Middle frontal gyrus (tissue), 1 donor: ENCODE data around the gene PRSS12.

Source experiments
- DNase-seq: peaks from one replicate; pipeline ENCODE4 v3.0.0-alpha.2; 2015; ENCODE audit warnings: low spot score; ENCODE audit errors: extremely low spot score

The PRSS12 gene

DNA sequence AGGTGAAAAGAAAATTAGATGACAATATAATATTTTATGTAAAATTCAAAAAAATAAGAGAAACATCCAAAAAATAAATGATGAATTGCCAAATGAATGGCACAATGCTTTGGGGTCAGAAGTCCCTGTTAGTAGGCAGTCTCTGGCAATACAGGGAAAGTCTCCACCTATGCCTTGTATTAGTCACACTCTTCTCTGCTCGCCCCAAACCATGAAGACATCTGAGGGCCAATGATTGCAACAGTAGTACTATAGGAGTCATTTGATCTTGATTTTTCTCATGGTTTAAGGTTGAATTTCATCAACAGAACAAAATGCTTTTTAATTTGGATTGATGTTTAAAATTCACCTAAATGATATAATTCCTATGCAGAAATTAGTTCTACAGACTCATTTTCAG, 3.9 kb upstream of the PRSS12 start:
- no peak for DNase-seq

DNA sequence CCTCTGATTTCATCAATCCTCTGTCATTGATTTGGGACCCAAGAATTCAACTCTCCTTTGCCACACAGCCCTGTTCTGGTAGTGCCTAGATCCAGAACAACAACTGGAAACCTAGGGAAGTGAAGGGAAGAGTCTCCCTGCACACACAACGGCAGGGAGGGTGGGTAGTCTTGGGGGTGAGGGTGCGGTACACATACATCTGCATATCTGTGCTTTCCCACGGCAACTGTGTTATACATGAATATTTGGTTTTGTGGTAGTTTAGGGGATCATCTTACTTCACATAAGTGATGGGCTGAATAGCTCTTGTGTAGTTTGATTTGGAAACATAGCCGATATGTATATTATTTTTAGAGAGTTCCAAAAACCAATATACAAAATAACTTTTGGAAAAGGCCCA, 3.3 kb upstream of the PRSS12 start:
- no peak for DNase-seq

DNA sequence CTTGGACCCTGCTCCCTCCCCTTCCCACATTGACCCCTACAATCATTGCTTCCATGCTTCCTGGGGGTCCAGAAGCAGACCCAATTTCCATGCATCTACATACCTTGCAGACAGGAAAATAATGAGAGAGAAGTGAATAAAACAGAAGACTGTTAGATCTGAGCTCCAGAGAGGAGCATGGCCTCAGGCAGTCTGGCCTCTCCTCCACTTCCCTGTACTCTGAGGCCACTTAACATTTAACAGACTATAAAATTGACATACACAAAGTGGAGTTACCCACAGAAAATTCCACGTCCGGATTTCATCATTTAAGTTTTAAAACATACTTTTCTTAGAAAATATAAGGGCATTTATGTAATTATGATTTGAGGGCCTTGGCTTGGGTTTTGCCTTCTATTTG, 2.1 kb upstream of the PRSS12 start:
- no peak for DNase-seq

GRCh38 chr4:118353534-118354030, 779 bp upstream of the PRSS12 start:
- no peak for DNase-seq

- no peak for DNase-seq
These were observed 664 bp downstream of the PRSS12 start for GRCh38 chr4:118351851-118352827.

GRCh38 chr4:118350961-118351360, 1.8 kb downstream of the PRSS12 start:
- no peak for DNase-seq

DNA sequence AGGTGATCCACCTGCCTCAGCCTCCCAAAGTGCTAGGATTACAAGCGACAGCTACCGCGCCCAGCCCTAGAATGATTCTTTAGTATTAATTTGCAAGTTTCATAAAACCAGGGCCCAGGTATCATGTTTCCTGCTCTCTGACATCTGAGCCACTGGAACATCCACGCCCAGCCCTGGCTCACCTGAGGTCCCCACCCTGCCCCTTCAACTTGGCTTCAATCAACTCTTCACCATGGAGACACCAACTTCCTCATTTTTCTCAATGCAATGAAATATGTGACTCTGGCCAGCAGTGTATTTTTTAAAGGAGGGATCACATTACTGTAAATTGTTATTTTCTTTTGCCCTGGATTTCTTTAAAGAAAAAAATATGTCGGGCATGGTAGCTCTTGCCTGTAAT, 3.9 kb downstream of the PRSS12 start:
- DNase-seq: no peak

DNA sequence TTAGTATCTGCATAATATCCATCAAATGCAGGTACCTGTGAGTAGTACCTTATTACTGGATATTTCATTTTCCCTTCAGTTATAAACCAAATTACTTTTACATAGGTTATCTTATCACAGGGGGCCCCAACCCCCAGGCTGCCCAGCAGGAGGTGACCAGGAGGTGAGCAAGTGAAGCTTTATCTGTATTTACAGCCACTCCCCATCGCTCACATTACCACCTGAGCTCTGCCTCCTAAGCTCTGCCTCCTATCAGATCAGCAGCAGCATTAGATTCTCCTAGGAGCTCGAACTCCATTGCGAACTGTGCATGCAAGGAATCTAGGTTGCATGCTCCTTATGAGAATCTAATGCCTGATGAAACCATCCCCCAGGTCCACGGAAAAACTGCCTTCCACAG, 6.3 kb downstream of the PRSS12 start:
- no peak for DNase-seq

DNA sequence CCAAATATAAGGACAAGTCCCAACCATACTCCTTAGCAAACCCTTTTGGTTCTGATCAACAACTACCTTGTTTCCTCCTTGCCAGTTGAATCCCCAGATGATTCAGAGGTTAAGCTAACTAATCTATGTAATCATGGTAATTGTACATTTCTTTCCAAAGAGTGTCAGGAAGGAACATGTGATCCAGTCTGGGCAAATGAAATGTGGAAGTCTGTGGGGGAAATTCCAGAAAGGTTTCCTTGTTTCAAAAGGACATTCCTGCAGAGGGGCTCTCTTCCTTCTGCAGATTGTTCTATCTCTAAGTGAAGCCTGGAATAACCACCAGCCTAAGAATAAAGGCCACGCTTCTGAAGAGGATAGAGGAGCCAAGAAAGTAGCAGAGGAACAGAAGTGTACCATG, 7.0 kb downstream of the PRSS12 start:
- no peak for DNase-seq

DNA sequence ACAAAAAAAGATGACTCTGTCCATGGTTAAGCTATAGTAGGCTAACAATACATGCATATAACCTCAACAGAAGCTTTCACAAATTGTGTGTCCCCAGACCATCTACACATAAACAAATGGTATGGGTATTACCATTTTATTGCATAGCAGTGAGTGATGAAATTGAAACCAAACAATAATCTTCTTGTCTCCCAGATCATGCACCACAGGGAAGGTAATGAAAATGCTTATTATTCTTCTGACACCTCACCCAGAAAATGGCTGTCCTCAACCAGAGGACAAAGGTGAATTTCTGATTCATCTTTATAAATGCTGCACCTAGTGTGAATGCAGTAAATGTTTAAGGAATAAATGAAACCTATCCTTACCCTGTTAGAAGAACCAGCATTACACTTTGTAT, 8.0 kb downstream of the PRSS12 start:
- DNase-seq: no peak

DNA sequence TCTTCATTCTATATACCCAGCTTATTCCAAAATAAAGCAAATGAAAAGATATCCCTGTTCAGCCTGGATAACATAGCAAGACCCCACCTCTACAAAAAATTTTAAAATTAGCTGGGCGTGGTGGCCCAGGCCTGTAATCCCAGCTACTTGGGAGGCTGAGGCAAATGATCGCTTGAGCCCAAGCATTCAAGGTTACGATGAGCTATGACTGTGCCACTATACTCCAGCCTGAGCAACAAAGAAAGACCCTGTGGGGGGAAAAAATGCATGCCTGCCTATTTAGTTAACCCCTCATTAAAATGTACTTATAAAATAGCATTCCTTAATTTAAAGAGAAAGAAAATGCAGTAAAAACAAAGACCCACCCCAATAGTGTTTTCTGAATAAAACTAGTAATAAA, 9.3 kb downstream of the PRSS12 start:
- no peak for DNase-seq

- no peak for DNase-seq
These were observed 12.7 kb downstream of the PRSS12 start for GRCh38 chr4:118340109-118340508.

DNA sequence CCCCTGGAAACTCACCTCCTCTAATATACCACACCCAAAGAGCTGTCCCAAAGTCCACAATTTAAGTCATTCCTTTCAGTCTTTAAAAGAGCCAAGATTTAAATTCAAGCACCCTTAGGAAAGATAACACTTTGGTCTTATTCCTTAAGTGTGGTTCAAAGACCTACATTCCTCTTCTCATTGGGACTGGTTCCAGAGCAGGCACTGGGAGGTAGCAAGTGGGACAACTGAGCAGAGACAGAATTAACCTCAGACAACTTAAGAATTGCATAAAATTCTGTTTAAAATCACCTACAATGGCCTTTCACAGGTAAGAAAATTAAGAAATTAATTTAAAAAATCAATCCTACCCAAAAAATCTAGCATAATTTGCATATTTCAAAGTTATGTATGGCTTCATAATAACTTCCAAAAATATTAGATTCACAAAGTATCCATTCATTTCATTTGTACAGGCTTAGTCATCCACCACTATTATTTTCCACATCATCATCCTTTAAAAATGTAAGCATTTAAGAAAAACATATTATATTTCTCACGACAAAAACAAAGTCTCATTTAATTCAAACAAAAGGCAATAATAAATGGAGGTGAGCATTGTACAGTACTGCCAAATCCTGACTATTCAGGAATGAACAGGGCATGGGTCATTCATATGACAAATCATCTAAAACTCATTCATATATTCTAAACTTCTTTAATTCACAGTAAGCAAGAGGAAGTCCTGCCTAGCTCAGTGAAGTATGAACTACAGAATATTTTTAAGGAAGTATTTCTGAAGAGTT, 13.6 kb downstream of the PRSS12 start:
- no peak for DNase-seq

- no peak for DNase-seq
These were observed 14.3 kb downstream of the PRSS12 start for GRCh38 chr4:118338518-118338917.

DNA sequence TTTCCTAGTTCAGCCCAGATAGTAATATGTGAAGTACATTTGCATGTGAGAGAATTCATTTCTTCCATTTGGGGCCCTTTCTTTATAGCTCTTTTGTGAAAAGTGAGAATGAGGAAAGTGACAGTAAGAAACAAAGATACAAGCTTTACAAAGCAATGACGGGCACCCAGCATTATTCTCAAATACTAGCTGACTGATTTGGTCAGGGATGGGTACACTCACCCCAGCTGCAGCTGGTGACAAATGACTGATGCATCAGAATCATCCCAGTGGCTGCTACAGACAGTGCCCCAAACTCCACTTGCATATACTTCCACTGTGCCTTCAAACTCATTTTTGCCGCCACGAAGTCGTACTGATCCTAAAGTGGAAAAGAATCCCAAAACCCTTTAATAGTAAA, 14.8 kb downstream of the PRSS12 start:
- no peak for DNase-seq

DNA sequence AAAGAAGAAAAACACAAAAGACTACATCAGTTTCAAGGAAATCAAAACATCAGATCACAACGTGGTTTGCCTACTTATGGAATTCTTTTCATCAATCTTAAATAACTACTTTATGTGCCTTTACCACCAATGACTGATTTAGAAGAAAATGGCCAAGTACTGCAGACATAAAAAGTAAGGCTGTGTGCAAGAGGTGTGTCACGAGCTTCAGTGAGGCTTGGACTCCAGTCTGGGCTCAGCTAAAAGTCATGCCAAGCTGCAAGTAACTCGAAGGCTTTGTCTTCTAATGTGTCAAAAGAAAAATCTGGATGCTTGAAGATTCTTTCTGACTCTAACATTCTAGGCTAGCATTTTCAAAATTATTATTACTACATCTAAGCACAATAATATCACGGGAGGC, 17.0 kb downstream of the PRSS12 start:
- no peak for DNase-seq

DNA sequence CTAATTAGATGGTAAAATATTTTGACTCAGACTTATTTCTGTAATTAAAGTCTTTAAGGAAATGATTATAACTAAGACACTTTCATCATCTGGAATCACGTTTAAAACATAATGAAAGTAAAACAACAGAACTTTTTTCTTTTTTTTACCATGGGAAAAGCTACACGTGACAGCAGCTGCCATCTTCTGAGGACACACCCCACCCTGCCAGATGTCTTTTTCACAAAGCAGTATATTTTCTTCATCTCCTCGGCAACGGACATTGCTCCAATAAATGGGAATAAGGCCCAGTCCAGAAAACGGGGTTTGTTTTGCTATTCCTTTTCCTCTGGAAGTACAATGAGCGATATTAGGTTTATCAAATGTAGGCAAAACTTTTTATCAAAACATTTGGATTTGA, 17.5 kb downstream of the PRSS12 start:
- DNase-seq: no peak

DNA sequence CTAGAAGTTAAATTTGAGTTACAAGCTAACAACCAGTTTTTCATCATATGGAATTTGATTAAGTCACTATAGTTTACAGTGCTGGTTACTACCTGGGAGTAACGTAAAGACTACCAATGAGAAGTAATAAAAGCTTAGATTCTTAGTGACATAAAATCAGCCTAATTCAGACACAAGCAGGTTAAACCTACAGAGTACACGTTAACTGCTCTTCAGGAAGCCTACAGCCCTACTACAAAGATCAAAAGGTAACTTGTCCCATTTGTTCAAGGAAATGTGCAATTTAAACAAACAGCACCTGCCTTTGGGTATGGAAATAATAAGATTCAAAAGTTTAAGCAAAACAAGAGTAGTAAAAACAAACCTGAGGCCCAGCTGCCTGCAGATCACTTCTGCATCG, 21.5 kb downstream of the PRSS12 start:
- DNase-seq: no peak

DNA sequence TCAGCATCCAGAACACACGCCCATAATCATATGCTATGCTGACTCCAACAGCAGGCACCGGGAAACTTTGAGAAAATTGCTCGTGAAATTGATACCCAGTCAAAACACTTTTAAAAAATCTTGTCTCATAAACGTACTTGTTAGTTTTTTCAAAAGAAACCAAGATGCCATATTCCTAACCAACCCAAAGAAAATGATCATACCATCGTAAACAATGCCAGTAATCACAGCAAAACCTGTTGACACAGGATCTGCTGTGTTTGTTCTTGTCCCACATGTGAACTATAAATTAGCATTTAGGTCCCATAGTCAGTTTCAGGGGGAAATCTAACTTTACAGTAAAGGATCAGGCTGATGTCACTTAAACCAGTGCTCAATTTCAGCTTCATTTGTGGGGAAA, 23.0 kb downstream of the PRSS12 start:
- DNase-seq: no peak

DNA sequence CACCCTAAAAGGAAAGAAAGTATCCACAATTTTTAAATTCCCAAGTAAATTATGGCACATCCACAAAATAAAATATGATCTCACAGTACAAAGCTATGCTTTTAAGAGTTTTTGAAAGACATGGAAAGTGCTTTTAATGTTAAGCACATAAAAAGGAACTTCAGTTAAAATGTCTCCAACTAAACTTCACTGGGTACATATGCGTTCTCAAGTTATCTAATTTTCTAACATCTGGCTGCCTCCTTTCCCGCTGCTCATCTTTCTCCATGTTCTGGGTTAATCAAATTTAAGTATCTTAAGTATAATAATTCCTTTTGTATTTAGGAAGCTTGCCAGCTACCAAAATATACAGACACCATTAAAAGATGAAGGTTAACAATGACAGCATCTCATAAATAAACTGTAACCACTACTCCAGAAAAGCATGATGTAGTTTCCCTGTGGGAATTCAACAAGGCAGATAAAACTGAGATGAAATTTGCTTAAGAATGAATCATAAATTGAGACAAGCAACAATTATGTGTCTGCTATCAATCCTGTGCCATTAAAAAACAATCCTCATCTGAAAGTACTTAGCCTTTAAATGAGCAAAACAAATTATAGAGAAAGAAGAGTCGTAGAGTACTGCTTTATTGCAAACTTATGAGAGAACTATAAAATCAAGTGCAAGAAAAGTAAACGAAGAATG, 25.1 kb downstream of the PRSS12 start:
- no peak for DNase-seq

DNA sequence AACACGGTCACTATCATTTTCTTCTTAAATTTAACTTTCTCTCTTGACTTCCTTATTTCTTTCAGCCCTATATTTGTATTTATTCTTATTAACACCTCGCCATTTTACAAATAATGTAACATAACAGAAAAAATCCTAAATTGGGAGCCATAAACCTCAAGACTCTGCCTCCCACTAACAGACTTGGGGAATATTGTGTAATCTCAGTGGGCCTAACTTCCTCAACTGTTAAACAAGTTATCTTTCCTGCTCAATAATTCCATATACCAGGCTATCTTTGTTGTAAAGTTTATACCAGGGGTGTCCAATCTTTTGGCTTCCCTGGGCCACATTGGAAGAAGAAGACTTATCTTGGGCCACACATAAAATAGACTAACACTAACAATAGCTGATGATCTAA, 26.2 kb downstream of the PRSS12 start:
- no peak for DNase-seq

GRCh38 chr4:118325431-118325830, 27.4 kb downstream of the PRSS12 start:
- DNase-seq: no peak
